Measurements from ENCODE around the gene TTC39B. TPM values are rescaled to one million over a fixed set of nuclear protein-coding genes. Genes with fewer than 3 reads are reported as not detected.

TTC39B gene
- total RNA-seq, 1 donor from 2014 or later = 46.9 TPM

GRCh38 chr9:15248081-15248480 is 58.9 kb downstream of the TTC39B start:
- H3K27ac ChIP-seq = no peak overlapping the region
- peaks cover 8% of the 10 kb centered on the region for H3K4me1 ChIP-seq

GRCh38 chr9:15246708-15247107 is 60.3 kb downstream of the TTC39B start:
- ATAC-seq = no peak
- no peak for DNase-seq
- Histone ChIP-seq H3K4me1 (peaks cover 12% of the 10 kb centered on the region), H3K27me3 (no peaks in the 10 kb centered on the region), H3K27ac (no peak overlapping the region), H3K4me3 (no peak overlapping the region), H3K9me3 (no peaks in the 10 kb centered on the region), H3K36me3 (no peaks in the 10 kb centered on the region)
- intact Hi-C loops (cut with DNase I) = no loop called here
- TF ChIP-seq CTCF (IDR thresholded peaks at IDR 0.05) = no peak

More at GRCh38 chr9:15248081-15248480, 58.9 kb downstream of the TTC39B start:
- intact Hi-C loops (cut with DNase I) = no loop called here
- no peak for DNase-seq
- Histone ChIP-seq H3K27me3 (no peaks in the 10 kb centered on the region), H3K9me3 (no peaks in the 10 kb centered on the region), H3K36me3 (no peaks in the 10 kb centered on the region), H3K4me3 (no peak overlapping the region)
- ATAC-seq = no peak
- TF ChIP-seq CTCF (IDR thresholded peaks at IDR 0.05) = no peak

GRCh38 chr9:15246243-15246642 is 60.8 kb downstream of the TTC39B start:
- ATAC-seq = no peak
- no peaks in the 10 kb centered on the region for H3K9me3 ChIP-seq
- no peaks in the 10 kb centered on the region for H3K27me3 ChIP-seq
- no peaks in the 10 kb centered on the region for H3K36me3 ChIP-seq
- intact Hi-C loops (cut with DNase I) = no loop called here
- no peak overlapping the region for H3K4me3 ChIP-seq
- no peak for TF ChIP-seq CTCF (IDR thresholded peaks at IDR 0.05)
- H3K27ac ChIP-seq = no peak overlapping the region
- no peak for DNase-seq
- peaks cover 12% of the 10 kb centered on the region for H3K4me1 ChIP-seq

GRCh38 chr9:15244001-15244441 is 63.0 kb downstream of the TTC39B start:
- peak; percentile 68 for ATAC-seq
- no peak for TF ChIP-seq CTCF (IDR thresholded peaks at IDR 0.05)
- H3K36me3 ChIP-seq = no peaks in the 10 kb centered on the region

GRCh38 chr9:15243081-15243480 is 63.9 kb downstream of the TTC39B start:
- intact Hi-C loops (cut with DNase I) = no loop called here
- Histone ChIP-seq H3K27ac (peak overlapping the region; percentile 59), H3K4me3 (no peak overlapping the region), H3K27me3 (no peaks in the 10 kb centered on the region), H3K4me1 (peaks cover 12% of the 10 kb centered on the region), H3K9me3 (peaks cover under 1% of the 10 kb centered on the region), H3K36me3 (no peaks in the 10 kb centered on the region)
- DNase-seq = no peak
- ATAC-seq = no peak
- TF ChIP-seq CTCF (IDR thresholded peaks at IDR 0.05) = no peak

More at GRCh38 chr9:15244001-15244441, 63.0 kb downstream of the TTC39B start:
- intact Hi-C loops (cut with DNase I) = no loop called here
- Histone ChIP-seq H3K4me3 (no peak overlapping the region), H3K4me1 (peaks cover 12% of the 10 kb centered on the region), H3K27ac (peak overlapping the region; percentile 59), H3K27me3 (no peaks in the 10 kb centered on the region), H3K9me3 (no peaks in the 10 kb centered on the region)
- DNase-seq = no peak

- ATAC-seq (no peak), DNase-seq (no peak)
- H3K4me3 ChIP-seq = no peak overlapping the region
- intact Hi-C loops (cut with DNase I) = no loop called here
- peaks cover 6% of the 10 kb centered on the region for H3K9me3 ChIP-seq
- H3K36me3 ChIP-seq = no peaks in the 10 kb centered on the region
- TF ChIP-seq CTCF (IDR thresholded peaks at IDR 0.05) = no peak
- no peak overlapping the region for H3K27ac ChIP-seq
- H3K4me1 ChIP-seq = peaks cover 12% of the 10 kb centered on the region
- H3K27me3 ChIP-seq = no peaks in the 10 kb centered on the region
These were observed 66.1 kb downstream of the TTC39B start for GRCh38 chr9:15240927-15241326.
